Gastrocnemius medialis (tissue), 4 donors: ENCODE data around the gene MARCHF3. TPM values are rescaled to one million over a fixed set of nuclear protein-coding genes. Genes with fewer than 3 reads are reported as not detected.

Experiments used
- ATAC-seq, 2 donors: fragments of 150-250 bp; one replicate each; pipeline ENCODE4 v1.9.1; 2016
- DNase-seq, 2 donors: peaks; one replicate each; pipeline ENCODE4 v3.0.0-alpha.2; 2019
- H3K27ac ChIP-seq, 4 donors: fragments of 200-600 bp; sonication (generic); 1 replicate in 1 of 4; 2 replicates in 3 of 4; pipeline ENCODE4 v1.5.1; 2016 to 2018; ENCODE audit warnings: mild to moderate bottlenecking in 2 of 4, moderate library complexity in 1 of 4
- H3K27me3 ChIP-seq, 3 donors: fragments of 200-600 bp; sonication (generic) in 2 of 3; 1 replicate in 1 of 3; 2 replicates in 2 of 3; pipeline versions ENCODE4 v1.5.1 to v1.6.0; 2016 to 2019; ENCODE audit warnings: mild to moderate bottlenecking in 1 of 3, moderate library complexity in 1 of 3
- H3K36me3 ChIP-seq, 2 donors: fragments of 200-600 bp; sonication (generic) in 1 of 2; one replicate each; pipeline ENCODE4 v1.5.1; 2017 to 2018
- H3K4me1 ChIP-seq, 2 donors: fragments of 200-600 bp; sonication (generic) in 1 of 2; one replicate each; pipeline ENCODE4 v1.5.1; 2016 to 2017; ENCODE audit warnings: mild to moderate bottlenecking in 2 of 2
- H3K4me3 ChIP-seq, 4 donors: fragments of 200-600 bp; sonication (generic) in 3 of 4; 1 replicate in 1 of 4; 2 replicates in 3 of 4; pipeline ENCODE4 v1.5.1; 2016 to 2019; ENCODE audit warnings: mild to moderate bottlenecking in 2 of 4
- H3K9me3 ChIP-seq, 3 donors: fragments of 200-600 bp; sonication (generic) in 2 of 3; 1 replicate in 1 of 3; 2 replicates in 2 of 3; pipeline ENCODE4 v1.5.1; 2016 to 2019
- POLR2A ChIP-seq, 2 donors: fragments of 450-650 bp; IDR thresholded peaks; one replicate each; pipeline ENCODE4 v1.6.1; 2017; ENCODE audit warnings: antibody characterized with exemption in 2 of 2, mild to moderate bottlenecking in 2 of 2, moderate library complexity in 2 of 2
- in situ Hi-C, 4 donors: fragments of 200-750 bp; cut with MboI; loops; one replicate each; pipeline versions ENCODE4 v1.15.0 to v1.8.0; 2017; ENCODE audit warnings: low sequenced_read_pairs in 4 of 4
- intact Hi-C: fragments of 100-400 bp; cut with DNase I; formaldehyde crosslinking; loops from one replicate; pipeline ENCODE4 v1.15.1; 2023; ENCODE audit warnings: low total_unique reads
- total RNA-seq, 4 donors: library from RNA; depleted of rRNA; stranded (reverse); fragments of >200 nt; gene quantifications; one replicate each; pipeline versions ENCODE4 v1.1.0 to v1.2.3, GENCODE V29; 2016
- TF ChIP-seq, protein P1 (sequence below), 5 experiments: fragments of 450-650 bp in 3 of 5; fragments of 200-600 bp in 2 of 5; sonication (generic) in 2 of 5; IDR thresholded peaks in 4 of 5; conservative IDR thresholded peaks in 1 of 5; 1 replicate in 4 of 5; 2 replicates in 1 of 5; pipeline ENCODE4 v1.5.1; 2016 to 2019; ENCODE audit warnings: antibody characterized with exemption in 5 of 5, mild to moderate bottlenecking in 3 of 5, moderate library complexity in 3 of 5

MARCHF3 gene
- total RNA-seq, 4 donors from 2014 or later, result 2.4 to 6.2 (median 3.6) TPM

DNA sequence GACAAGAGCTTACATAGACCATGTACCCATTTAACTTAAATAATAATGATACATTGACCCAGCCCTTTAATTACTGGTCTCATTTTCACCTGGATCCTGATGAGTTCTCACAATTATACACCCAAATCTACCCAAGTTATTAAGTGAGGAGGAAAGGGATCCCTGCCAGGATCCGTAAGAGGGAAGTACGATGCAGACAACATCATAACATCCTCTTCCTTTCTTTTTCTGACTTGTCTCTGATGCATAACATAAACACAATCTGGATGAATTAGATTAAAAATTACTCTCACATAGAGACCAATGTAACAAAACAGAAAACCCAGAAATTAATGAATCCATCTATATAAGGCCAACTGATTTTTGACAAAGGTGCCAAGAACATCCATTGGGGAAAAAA is 17.0 kb downstream of the MARCHF3 start:
- no peak for ATAC-seq
- Histone ChIP-seq H3K36me3 (no peaks in the 10 kb centered on the region), H3K27me3 (no peaks in the 10 kb centered on the region), H3K9me3 (no peaks in the 10 kb centered on the region), H3K27ac (peak overlapping the region in 1 of 4 donors; percentile 51), H3K4me1 (peaks cover 26 to 37% of the 10 kb centered on the region in 2 donors), H3K4me3 (no peak overlapping the region)
- TF ChIP-seq POLR2A (IDR thresholded peaks at IDR 0.05), result no peak
- TF ChIP-seq, protein P1, sequence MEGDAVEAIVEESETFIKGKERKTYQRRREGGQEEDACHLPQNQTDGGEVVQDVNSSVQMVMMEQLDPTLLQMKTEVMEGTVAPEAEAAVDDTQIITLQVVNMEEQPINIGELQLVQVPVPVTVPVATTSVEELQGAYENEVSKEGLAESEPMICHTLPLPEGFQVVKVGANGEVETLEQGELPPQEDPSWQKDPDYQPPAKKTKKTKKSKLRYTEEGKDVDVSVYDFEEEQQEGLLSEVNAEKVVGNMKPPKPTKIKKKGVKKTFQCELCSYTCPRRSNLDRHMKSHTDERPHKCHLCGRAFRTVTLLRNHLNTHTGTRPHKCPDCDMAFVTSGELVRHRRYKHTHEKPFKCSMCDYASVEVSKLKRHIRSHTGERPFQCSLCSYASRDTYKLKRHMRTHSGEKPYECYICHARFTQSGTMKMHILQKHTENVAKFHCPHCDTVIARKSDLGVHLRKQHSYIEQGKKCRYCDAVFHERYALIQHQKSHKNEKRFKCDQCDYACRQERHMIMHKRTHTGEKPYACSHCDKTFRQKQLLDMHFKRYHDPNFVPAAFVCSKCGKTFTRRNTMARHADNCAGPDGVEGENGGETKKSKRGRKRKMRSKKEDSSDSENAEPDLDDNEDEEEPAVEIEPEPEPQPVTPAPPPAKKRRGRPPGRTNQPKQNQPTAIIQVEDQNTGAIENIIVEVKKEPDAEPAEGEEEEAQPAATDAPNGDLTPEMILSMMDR (IDR thresholded peaks at IDR 0.05 in 4 of 5, conservative IDR thresholded peaks at IDR 0.05 in 1 of 5), result no peak
- no peak for DNase-seq
- intact Hi-C loops (no loop called here), in situ Hi-C loops (no loop called here)

DNA sequence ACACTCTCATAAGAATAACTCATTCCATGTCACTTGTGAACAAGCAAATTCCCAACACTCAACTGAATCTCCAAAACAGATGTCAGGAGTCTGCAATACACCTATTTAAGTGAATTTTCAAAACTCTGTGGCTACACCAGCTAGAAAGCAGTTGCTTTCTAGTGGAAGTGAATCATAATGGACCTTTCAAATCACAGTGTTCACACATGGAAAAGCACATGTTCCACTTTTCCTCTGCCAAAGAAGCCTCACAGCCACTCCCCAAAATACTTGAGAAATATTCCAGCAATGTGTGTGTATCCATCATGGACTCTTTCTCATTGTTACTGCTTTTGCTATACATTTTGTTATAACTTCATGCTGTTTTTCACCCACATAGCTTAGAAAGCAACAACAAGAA is 17.4 kb downstream of the MARCHF3 start:
- intact Hi-C loops, result no loop called here

DNA sequence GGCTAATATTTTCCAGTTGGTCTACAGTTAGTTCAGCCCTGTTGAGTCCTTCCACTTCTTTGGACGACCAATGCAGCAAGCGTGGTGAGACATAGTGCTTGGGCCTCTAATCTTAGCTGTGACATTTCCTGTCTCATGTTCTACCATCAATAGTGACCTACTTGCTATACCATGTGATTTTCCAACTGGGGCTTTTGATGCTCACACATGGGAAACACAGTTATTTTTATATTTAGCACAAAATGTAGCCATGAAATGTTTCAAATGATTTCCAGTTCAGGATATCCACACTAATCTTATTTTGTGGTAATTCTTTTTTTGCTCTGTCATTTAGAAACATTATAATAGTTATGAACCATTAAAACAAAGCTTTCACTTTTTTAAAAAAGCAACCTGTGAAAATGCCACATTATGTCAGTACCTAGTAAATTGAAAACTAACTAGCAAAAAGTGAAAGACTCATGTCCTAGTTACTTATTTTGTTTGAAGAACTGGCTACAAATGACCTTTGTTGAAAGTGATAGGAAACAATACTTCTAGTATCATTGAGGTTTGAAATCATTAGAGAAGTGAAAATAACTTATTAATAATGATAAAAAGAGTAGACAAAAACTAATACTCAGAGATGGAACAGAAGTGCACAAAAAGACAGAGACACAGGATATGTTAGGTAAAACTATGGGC is 18.3 kb downstream of the MARCHF3 start:
- H3K4me1 ChIP-seq, result peaks cover 32 to 47% of the 10 kb centered on the region in 2 donors
- ATAC-seq (peak; percentile 62 to 78), DNase-seq (no peak)
- in situ Hi-C loops, result no loop called here
- no peak overlapping the region for H3K4me3 ChIP-seq
- no peaks in the 10 kb centered on the region for H3K27me3 ChIP-seq
- H3K36me3 ChIP-seq, result no peaks in the 10 kb centered on the region
- peak in 1 of 2 donors; percentile 13 for TF ChIP-seq POLR2A (IDR thresholded peaks at IDR 0.05)
- TF ChIP-seq, protein P1 (IDR thresholded peaks at IDR 0.05 in 4 of 5, conservative IDR thresholded peaks at IDR 0.05 in 1 of 5), result no peak
- intact Hi-C loops, result no loop called here
- H3K27ac ChIP-seq, result peak overlapping the region in 3 of 4 donors; percentile 39 to 51 (median 44)
- H3K9me3 ChIP-seq, result no peaks in the 10 kb centered on the region

More for the DNA sequence above, 17.4 kb downstream of the MARCHF3 start:
- DNase-seq (no peak), ATAC-seq (no peak)
- Histone ChIP-seq H3K27ac (peak overlapping the region in 2 of 4 donors; percentile 44 to 51), H3K4me1 (peaks cover 31 to 42% of the 10 kb centered on the region in 2 donors), H3K36me3 (no peaks in the 10 kb centered on the region), H3K9me3 (no peaks in the 10 kb centered on the region), H3K4me3 (no peak overlapping the region), H3K27me3 (no peaks in the 10 kb centered on the region)
- TF ChIP-seq, protein P1 (IDR thresholded peaks at IDR 0.05 in 4 of 5, conservative IDR thresholded peaks at IDR 0.05 in 1 of 5), result no peak
- TF ChIP-seq POLR2A (IDR thresholded peaks at IDR 0.05), result no peak
- in situ Hi-C loops, result no loop called here

DNA sequence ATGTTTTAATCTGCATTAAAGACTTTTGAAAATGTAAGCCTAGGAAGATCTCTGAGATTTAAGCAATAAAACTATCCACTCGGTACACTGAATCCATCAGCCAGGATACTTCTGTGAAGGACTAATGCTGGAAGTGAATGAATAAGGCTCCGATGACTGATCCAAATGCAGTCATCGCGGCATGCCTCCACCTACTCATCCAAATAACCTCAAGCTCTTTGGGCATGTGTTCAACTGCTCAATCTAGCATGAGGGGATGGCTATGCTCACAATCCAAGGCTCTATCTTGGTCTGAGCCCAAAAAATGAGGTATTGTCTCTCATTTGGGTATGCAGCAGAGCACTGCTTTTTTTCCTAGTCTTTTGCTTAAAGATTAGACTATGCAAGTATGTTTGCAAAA is 19.2 kb downstream of the MARCHF3 start:
- ATAC-seq (no peak), DNase-seq (no peak)
- TF ChIP-seq, protein P1 (IDR thresholded peaks at IDR 0.05 in 4 of 5, conservative IDR thresholded peaks at IDR 0.05 in 1 of 5), result no peak
- no peak for TF ChIP-seq POLR2A (IDR thresholded peaks at IDR 0.05)
- Histone ChIP-seq H3K4me1 (peaks cover 41 to 47% of the 10 kb centered on the region in 2 donors), H3K9me3 (no peaks in the 10 kb centered on the region), H3K36me3 (no peaks in the 10 kb centered on the region), H3K27ac (peak overlapping the region in 3 of 4 donors; percentile 39 to 51 (median 44)), H3K4me3 (no peak overlapping the region), H3K27me3 (no peaks in the 10 kb centered on the region)
- intact Hi-C loops (no loop called here), in situ Hi-C loops (no loop called here)
